ENCODE data around the gene ELOVL6. TPM values are rescaled to one million over a fixed set of nuclear protein-coding genes. Genes with fewer than 3 reads are reported as not detected.
"Not testable (repeated sequence)": the region's sequence is repeated elsewhere in the genome, so short reads cannot be mapped to it uniquely, and the experiment has no call there.

The ELOVL6 gene
- total and polyA plus RNA-seq, 8 donors, result 8.8 to 43.0 (median 12.5) TPM

DNA sequence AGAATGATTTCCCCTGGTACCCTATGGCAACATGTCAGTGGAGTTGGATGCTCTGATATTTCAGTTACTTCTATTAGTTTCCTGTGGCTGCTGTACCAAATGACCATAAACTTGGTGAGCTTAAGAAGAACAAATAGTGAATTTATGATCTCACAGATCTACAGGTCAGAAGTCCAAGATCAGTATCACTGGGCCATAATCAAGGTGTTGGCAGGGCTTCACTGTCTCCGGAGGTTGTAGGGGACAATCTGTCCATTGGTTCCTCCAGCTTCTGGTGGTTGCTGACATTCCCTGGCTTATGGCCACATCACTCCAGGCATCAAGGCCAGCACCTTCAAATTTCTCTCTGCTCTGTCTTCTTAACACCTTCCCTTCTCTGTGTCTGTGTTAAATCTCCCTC lies 37.9 kb upstream of the ELOVL6 start:
- no peak for ATAC-seq
- Histone ChIP-seq H3K4me3 (no peak overlapping the region), H3K9me3 (no peaks in the 10 kb centered on the region), H3K36me3 (no peaks in the 10 kb centered on the region), H3K27ac (no peak overlapping the region), H3K27me3 (no peaks in the 10 kb centered on the region), H3K4me1 (no peaks in the 10 kb centered on the region)
- TF ChIP-seq, protein P1, sequence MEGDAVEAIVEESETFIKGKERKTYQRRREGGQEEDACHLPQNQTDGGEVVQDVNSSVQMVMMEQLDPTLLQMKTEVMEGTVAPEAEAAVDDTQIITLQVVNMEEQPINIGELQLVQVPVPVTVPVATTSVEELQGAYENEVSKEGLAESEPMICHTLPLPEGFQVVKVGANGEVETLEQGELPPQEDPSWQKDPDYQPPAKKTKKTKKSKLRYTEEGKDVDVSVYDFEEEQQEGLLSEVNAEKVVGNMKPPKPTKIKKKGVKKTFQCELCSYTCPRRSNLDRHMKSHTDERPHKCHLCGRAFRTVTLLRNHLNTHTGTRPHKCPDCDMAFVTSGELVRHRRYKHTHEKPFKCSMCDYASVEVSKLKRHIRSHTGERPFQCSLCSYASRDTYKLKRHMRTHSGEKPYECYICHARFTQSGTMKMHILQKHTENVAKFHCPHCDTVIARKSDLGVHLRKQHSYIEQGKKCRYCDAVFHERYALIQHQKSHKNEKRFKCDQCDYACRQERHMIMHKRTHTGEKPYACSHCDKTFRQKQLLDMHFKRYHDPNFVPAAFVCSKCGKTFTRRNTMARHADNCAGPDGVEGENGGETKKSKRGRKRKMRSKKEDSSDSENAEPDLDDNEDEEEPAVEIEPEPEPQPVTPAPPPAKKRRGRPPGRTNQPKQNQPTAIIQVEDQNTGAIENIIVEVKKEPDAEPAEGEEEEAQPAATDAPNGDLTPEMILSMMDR (IDR thresholded peaks at IDR 0.05), result no peak
- no peak for DNase-seq
- intact Hi-C loops (cut with DNase I), result loop anchor here in 1 of 2 donors (10.0 kb wide), 1 partner anchor 332 kb away; no protein-coding TSS in a partner anchor

DNA sequence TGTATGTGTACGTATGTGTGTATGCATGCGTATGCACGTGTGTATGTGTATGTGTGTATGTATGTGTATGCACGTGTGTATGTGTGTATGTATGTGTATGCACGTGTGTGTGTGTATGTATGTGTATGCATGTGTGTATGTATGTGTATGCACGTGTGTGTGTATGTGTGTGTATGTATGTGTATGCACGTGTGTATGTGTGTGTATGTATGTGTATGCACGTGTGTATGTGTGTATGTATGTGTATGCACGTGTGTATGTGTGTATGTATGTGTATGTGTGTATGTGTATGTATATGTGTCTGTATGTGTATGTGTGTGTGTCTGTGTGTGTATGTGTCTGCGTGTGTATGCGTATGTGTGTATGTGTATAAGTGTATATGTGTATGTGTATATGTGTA lies 35.2 kb upstream of the ELOVL6 start:
- not testable (repeated sequence) for H3K4me1 ChIP-seq, ATAC-seq, H3K36me3 ChIP-seq, H3K9me3 ChIP-seq, H3K4me3 ChIP-seq, H3K27me3 ChIP-seq, DNase-seq, H3K27ac ChIP-seq
- intact Hi-C loops (cut with DNase I), result loop anchor here in 1 of 2 donors (10.0 kb wide), 1 partner anchor 329 kb away; no protein-coding TSS in a partner anchor

DNA sequence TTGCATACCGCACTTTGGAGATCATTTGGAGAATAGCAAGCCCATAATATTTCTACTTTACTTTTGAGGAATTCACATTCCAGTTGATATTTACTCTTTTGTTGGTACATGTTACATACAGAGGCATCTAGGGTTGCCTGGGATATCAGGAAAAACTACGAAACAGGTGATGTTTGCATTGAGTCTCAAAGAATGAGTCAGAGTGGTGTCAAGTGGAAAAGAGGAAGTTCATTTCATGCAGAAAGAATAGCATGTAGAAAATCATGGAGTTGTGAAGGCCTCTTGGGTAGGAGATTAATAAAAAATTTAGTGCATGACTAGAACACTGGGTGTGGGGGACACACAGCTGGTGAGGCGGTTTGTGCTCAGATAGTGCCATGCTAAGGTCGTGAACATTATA lies 33.5 kb upstream of the ELOVL6 start:
- intact Hi-C loops (cut with DNase I), result loop anchor here in 1 of 2 donors (10.0 kb wide), 1 partner anchor 327 kb away; no protein-coding TSS in a partner anchor
- no peak overlapping the region for H3K27ac ChIP-seq
- no peaks in the 10 kb centered on the region for H3K4me1 ChIP-seq
- no peak overlapping the region for H3K4me3 ChIP-seq
- ATAC-seq (peak; percentile 61), DNase-seq (no peak)
- H3K27me3 ChIP-seq, result no peaks in the 10 kb centered on the region
- TF ChIP-seq, protein P1 (IDR thresholded peaks at IDR 0.05), result no peak
- no peaks in the 10 kb centered on the region for H3K9me3 ChIP-seq
- no peaks in the 10 kb centered on the region for H3K36me3 ChIP-seq

DNA sequence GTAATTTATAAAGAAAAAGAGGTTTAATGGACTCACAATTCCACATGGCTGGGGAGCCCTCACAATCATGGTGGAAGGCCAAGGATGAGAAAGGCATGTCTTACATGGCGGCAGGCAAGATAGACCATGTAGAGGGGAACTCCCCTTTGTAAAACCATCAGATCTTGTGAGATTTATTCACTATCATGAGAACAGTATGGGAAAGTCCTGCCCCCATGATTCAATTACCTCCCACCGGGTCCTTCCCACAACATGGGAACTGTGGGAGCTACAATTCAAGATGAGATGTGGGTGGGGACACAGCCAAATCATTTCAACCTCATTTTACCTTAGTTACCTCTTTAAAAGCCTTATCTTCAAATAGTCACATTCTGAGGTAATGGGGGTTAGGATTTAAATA lies 30.9 kb upstream of the ELOVL6 start:
- intact Hi-C loops (cut with DNase I), result no loop called here
- TF ChIP-seq, protein P1 (IDR thresholded peaks at IDR 0.05), result no peak
- no peak for ATAC-seq

DNA sequence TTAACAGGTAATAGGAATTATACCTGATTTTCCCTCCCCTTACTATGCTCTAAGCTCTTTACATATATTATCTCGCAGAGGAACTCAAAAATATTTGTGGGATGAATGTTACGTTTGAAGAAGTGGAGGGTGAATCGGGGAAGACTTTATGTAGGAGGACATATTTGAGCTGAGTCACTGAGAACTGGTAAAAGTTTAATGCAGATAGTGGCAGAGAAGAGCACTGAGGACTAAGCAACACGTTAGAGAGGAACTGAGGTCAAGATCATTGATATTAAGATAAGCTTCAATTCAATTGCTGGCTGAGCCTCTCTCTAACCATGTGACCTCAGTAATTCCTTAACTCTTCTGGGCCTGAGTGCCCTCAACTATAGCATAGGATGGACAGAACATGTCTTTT lies 26.4 kb upstream of the ELOVL6 start:
- TF ChIP-seq, protein P1 (IDR thresholded peaks at IDR 0.05), result no peak
- Histone ChIP-seq H3K4me1 (no peaks in the 10 kb centered on the region), H3K27me3 (no peaks in the 10 kb centered on the region), H3K9me3 (no peaks in the 10 kb centered on the region), H3K4me3 (no peak overlapping the region), H3K36me3 (no peaks in the 10 kb centered on the region), H3K27ac (no peak overlapping the region)
- no peak for ATAC-seq
- DNase-seq, result no peak
- intact Hi-C loops (cut with DNase I), result no loop called here

More for the DNA sequence above, 30.9 kb upstream of the ELOVL6 start:
- Histone ChIP-seq H3K9me3 (no peaks in the 10 kb centered on the region), H3K4me3 (no peak overlapping the region), H3K36me3 (no peaks in the 10 kb centered on the region), H3K27ac (no peak overlapping the region), H3K27me3 (no peaks in the 10 kb centered on the region), H3K4me1 (no peaks in the 10 kb centered on the region)
- DNase-seq, result no peak

DNA sequence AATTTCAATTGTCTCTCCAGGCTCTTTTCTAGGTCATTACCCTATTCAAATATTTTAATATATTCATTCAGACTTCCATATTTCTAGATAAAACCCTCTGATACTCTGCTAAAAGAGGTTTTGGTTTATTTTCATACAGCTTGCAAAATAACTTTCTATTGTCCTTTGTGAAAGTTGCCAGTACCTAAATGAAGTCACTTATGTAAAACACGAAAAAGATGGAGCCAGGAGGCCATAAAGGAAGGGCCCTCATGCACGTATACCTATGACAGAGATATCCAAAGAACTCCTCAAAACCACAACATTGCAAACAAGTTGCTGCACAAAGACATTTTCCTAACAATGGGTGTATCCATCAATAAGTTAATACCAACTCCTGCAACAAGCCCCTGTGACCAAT lies 25.7 kb upstream of the ELOVL6 start:
- Histone ChIP-seq H3K27me3 (no peaks in the 10 kb centered on the region), H3K27ac (no peak overlapping the region), H3K4me1 (no peaks in the 10 kb centered on the region), H3K9me3 (peaks cover 0 to 2% of the 10 kb centered on the region in 2 donors), H3K36me3 (no peaks in the 10 kb centered on the region), H3K4me3 (no peak overlapping the region)
- DNase-seq, result no peak
- intact Hi-C loops (cut with DNase I), result no loop called here
- TF ChIP-seq, protein P1 (IDR thresholded peaks at IDR 0.05), result no peak
- no peak for ATAC-seq

DNA sequence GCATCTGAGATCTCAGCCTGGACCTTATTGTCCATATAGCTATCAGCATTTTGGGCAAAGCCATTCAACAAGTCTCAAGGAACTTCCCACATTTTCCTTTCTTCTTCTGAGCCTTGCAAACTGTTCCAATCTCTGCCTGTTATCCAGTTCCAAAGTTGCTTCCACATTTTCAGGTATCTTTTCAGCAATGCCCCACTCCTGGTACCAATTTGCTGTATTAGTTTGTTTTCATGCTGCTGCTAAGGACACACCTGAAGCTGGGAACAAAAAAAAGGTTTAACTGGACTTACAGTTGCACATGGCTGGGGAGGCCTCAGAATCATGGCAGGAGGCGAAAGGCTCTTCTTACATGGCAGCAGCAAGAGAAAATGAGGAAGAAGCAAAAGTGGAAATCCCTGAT lies 20.5 kb upstream of the ELOVL6 start:
- ATAC-seq; H3K4me3 ChIP-seq; H3K36me3 ChIP-seq; H3K4me1 ChIP-seq; DNase-seq; H3K27ac ChIP-seq; intact Hi-C loops (cut with DNase I); H3K27me3 ChIP-seq; H3K9me3 ChIP-seq: not testable (repeated sequence)

DNA sequence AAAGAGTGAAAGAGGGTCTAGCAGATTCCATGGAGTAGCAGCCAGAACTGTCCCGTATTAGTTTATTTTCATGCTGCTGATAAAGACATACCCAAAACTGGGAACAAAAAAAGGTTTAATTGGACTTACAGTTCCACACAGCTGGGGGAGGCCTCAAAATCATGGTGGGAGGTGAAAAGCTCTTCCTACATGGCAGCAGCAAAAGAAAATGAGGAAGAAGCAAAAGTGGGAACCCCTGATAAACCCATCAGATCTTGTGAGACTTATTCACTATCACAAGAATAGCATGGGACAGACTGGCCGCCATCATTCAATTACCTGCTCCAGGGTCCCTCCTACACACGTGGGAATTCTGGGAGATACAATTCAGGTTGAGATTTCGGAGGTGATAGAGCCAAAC lies 18.8 kb upstream of the ELOVL6 start:
- H3K9me3 ChIP-seq; DNase-seq; H3K27ac ChIP-seq; H3K36me3 ChIP-seq; H3K4me1 ChIP-seq; H3K4me3 ChIP-seq; intact Hi-C loops (cut with DNase I); H3K27me3 ChIP-seq; ATAC-seq: not testable (repeated sequence)
